HCT116 (cell line): ENCODE results near the gene KLF6.

Experiments
- ATF3 ChIP-seq: IDR thresholded peaks from 2 replicates; pipeline ENCODE4 v1.6.1; 2012
- CEBPB ChIP-seq: IDR thresholded peaks from 2 replicates; pipeline ENCODE4 v1.6.1; 2012; ENCODE audit warnings: low read depth
- CTCF ChIP-seq, 3 experiments: fragments of 200-600 bp in 1 of 3; sonication (generic) in 1 of 3; IDR thresholded peaks in 2 of 3; conservative IDR thresholded peaks in 1 of 3; 2 replicates each; pipeline ENCODE4 v1.5.1; 2012 to 2017; ENCODE audit warnings: low read depth in 2 of 3, low read length in 2 of 3, antibody characterized with exemption in 1 of 3, borderline replicate concordance in 1 of 3, control low read depth in 1 of 3, mild to moderate bottlenecking in 1 of 3, mixed read lengths in 1 of 3, mixed run types in 1 of 3, moderate library complexity in 1 of 3; ENCODE audit not compliant: insufficient read depth in 1 of 3
- EGR1 ChIP-seq: IDR thresholded peaks from 2 replicates; pipeline ENCODE4 v1.6.1; 2012; ENCODE audit warnings: low read depth
- EZH2 ChIP-seq: fragments of 200-600 bp; sonication (generic); IDR thresholded peaks from 2 replicates; pipeline ENCODE4 v1.6.1; 2017; ENCODE audit warnings: antibody characterized with exemption, mixed run types
- EZH2phosphoT487 ChIP-seq: fragments of 200-600 bp; IDR thresholded peaks from 2 replicates; pipeline ENCODE4 v1.6.1; 2018; ENCODE audit warnings: antibody characterized with exemption, borderline replicate concordance
- JUND ChIP-seq: IDR thresholded peaks from 2 replicates; pipeline ENCODE4 v1.6.1; 2012
- POLR2A ChIP-seq: IDR thresholded peaks from 2 replicates; pipeline ENCODE4 v1.7.0; 2011; ENCODE audit warnings: borderline replicate concordance; ENCODE audit not compliant: insufficient read depth, insufficient read length; ENCODE audit errors: extremely low read depth
- POLR2AphosphoS5 ChIP-seq: IDR thresholded peaks from 2 replicates; pipeline ENCODE4 v1.6.1; 2011; ENCODE audit warnings: mild to moderate bottlenecking, low read depth, low read length, moderate library complexity
- RAD21 ChIP-seq: IDR thresholded peaks from 2 replicates; pipeline ENCODE4 v1.6.1; 2012; ENCODE audit warnings: low read depth, mild to moderate bottlenecking
- REST ChIP-seq: IDR thresholded peaks from 2 replicates; pipeline ENCODE4 v1.6.1; 2012; ENCODE audit warnings: low read depth
- SIN3A ChIP-seq: IDR thresholded peaks from 2 replicates; pipeline ENCODE4 v1.6.1; 2012; ENCODE audit warnings: low read depth
- SP1 ChIP-seq: IDR thresholded peaks from 2 replicates; pipeline ENCODE4 v1.6.1; 2012; ENCODE audit warnings: low read depth
- ZBTB33 ChIP-seq: IDR thresholded peaks from 2 replicates; pipeline ENCODE4 v1.6.1; 2011; ENCODE audit warnings: mild to moderate bottlenecking, low read length, moderate library complexity; ENCODE audit not compliant: insufficient replicate concordance; ENCODE audit errors: extremely low read depth

GRCh38 chr10:3734111-3734510 lies 50.9 kb downstream of the KLF6 start:
- TF ChIP-seq SIN3A (no peak), REST (no peak), CTCF (IDR thresholded peaks at IDR 0.05 in 2 of 3, conservative IDR thresholded peaks at IDR 0.05 in 1 of 3; ENCODE audit: borderline replicate concordance in 1 of 3, insufficient read depth in 1 of 3, low read depth in 2 of 3, low read length in 2 of 3) (no peak), POLR2AphosphoS5 (no peak), POLR2A (no peak), JUND (no peak), EZH2phosphoT487 (no peak), EZH2 (no peak), CEBPB (no peak), SP1 (no peak), ATF3 (no peak), ZBTB33 (no peak), EGR1 (no peak), RAD21 (no peak)
